HepG2 (cell line): ENCODE measurements around the gene TTLL4. TPM values are rescaled to one million over a fixed set of nuclear protein-coding genes. Genes with fewer than 3 reads are reported as not detected.

Experiments used
- ATAC-seq: fragments of 200-7000 bp; cut with Tn5 transposase; 3 replicates; pipeline ENCODE4 v1.9.1; 2020; ENCODE audit warnings: mild to moderate bottlenecking, moderate library complexity
- BruUV-seq: library from RNA; stranded (reverse); fragments of 400-500 nt; replicated peaks from 2 replicates; lab custom pipeline; 2021; lab: Mats Ljungman, UMichigan
- CTCF ChIA-PET: fragments of 300-600 bp; formaldehyde crosslinking; extraction: SDS; loops from one replicate; lab custom pipeline; 2021; ENCODE audit warnings: low total read pairs, inconsistent platforms, low intra/inter-chr PET ratio; lab: Yijun Ruan, JAX
- POLR2A ChIA-PET: fragments of 350-600 bp; sonication (Branson Sonifier 250); formaldehyde crosslinking; loops from one replicate; lab custom pipeline; 2020; ENCODE audit warnings: antibody characterized with exemption, inconsistent platforms; lab: Yijun Ruan, JAX
- DNase-seq: peaks from one replicate; pipeline ENCODE4 v3.0.0-alpha.2; 2015; ENCODE audit warnings: low spot score
- FAIRE-seq: peaks from 3 replicates; lab custom pipeline; 2011; peaks lifted over from hg19 to GRCh38; lab: Jason Lieb, UNC
- H2AFZ ChIP-seq: one replicate; pipeline ENCODE4 v1.6.1; 2011; ENCODE audit warnings: low read length, inconsistent platforms
- H3K27ac ChIP-seq: fragments of 300-600 bp; 3 replicates; pipeline ENCODE4 v1.8.0; 2011; ENCODE audit warnings: mixed run types, mild to moderate bottlenecking, mixed read lengths, low read length, inconsistent platforms; ENCODE audit not compliant: insufficient read depth; ENCODE audit errors: extremely low read length
- H3K27me3 ChIP-seq, 2 experiments: fragments of 200-600 bp in 1 of 2; 2 replicates in 1 of 2; 3 replicates in 1 of 2; pipeline versions ENCODE4 v1.6.0 to v1.8.0; 2011; ENCODE audit warnings: low read length in 2 of 2, mild to moderate bottlenecking in 2 of 2, moderate library complexity in 2 of 2, inconsistent platforms in 1 of 2; ENCODE audit not compliant: insufficient read depth in 2 of 2, control insufficient read depth in 1 of 2
- H3K36me3 ChIP-seq, 2 experiments: fragments of 200-600 bp in 1 of 2; replicated peaks in 1 of 2; 2 replicates in 1 of 2; 3 replicates in 1 of 2; pipeline versions ENCODE4 v1.5.1 to v1.8.0; 2011; ENCODE audit warnings: low read length in 2 of 2, inconsistent platforms in 1 of 2; ENCODE audit not compliant: insufficient read depth in 2 of 2, control insufficient read depth in 1 of 2
- H3K4me1 ChIP-seq: 2 replicates; pipeline ENCODE4 v1.5.1; 2012; ENCODE audit warnings: low read length, inconsistent platforms; ENCODE audit not compliant: insufficient read depth
- H3K4me2 ChIP-seq: 2 replicates; pipeline ENCODE4 v1.6.0; 2011; ENCODE audit warnings: low read depth, low read length, inconsistent platforms
- H3K4me3 ChIP-seq, 3 experiments: fragments of 200-600 bp in 1 of 3; sonication (generic), shearing (Covaris generic) in 1 of 3; replicated peaks in 1 of 3; 2 replicates each; pipeline ENCODE4 v1.5.1; 2011 to 2016; ENCODE audit warnings: low read length in 3 of 3, inconsistent platforms in 2 of 3, low read depth in 2 of 3, mild to moderate bottlenecking in 2 of 3, control low read depth in 1 of 3, mixed read lengths in 1 of 3; ENCODE audit not compliant: insufficient read depth in 1 of 3
- H3K79me2 ChIP-seq: one replicate; pipeline ENCODE4 v1.6.1; 2011; ENCODE audit warnings: low read length, inconsistent platforms; ENCODE audit not compliant: insufficient read depth
- H3K9ac ChIP-seq: 2 replicates; pipeline ENCODE4 v1.6.0; 2011; ENCODE audit warnings: mild to moderate bottlenecking, low read depth, low read length, inconsistent platforms; ENCODE audit not compliant: insufficient read depth
- H3K9me3 ChIP-seq: 2 replicates; pipeline ENCODE4 v1.5.1; 2012; ENCODE audit warnings: mild to moderate bottlenecking, low read length
- H4K20me1 ChIP-seq: 2 replicates; pipeline ENCODE4 v1.6.0; 2011; ENCODE audit warnings: inconsistent platforms, mild to moderate bottlenecking, low read length, moderate library complexity; ENCODE audit not compliant: insufficient read depth
- FOXP4 ChIP-seq: sonication (generic); formaldehyde crosslinking; IDR thresholded peaks from 2 replicates; pipeline ENCODE4 v1.4.0; 2020; ENCODE audit warnings: missing genetic modification reagents
- GTF2F1 ChIP-seq: fragments of 150-350 bp; IDR thresholded peaks from 2 replicates; pipeline ENCODE4 v1.6.1; 2014; ENCODE audit warnings: low read length
- RARG ChIP-seq: sonication (generic); formaldehyde crosslinking; IDR thresholded peaks from 2 replicates; pipeline ENCODE4 v1.4.0; 2020; ENCODE audit warnings: low read depth, mild to moderate bottlenecking, missing genetic modification reagents
- SPEN ChIP-seq: sonication (generic); formaldehyde crosslinking; IDR thresholded peaks from 2 replicates; pipeline ENCODE4 v1.5.1; 2020; ENCODE audit warnings: low read depth, mild to moderate bottlenecking, missing genetic modification reagents
- TFAP4 ChIP-seq: sonication (generic); IDR thresholded peaks from 2 replicates; pipeline ENCODE4 v1.6.1; 2016; ENCODE audit warnings: low read depth, borderline replicate concordance
- ZNF747 ChIP-seq: sonication (generic); formaldehyde crosslinking; IDR thresholded peaks from 2 replicates; pipeline ENCODE4 v1.8.1; 2023; ENCODE audit warnings: missing genetic modification reagents, mild to moderate bottlenecking, borderline replicate concordance
- ZNF792 ChIP-seq: IDR thresholded peaks from 2 replicates; pipeline ENCODE4 v1.6.1; 2016
- WGBS: methylation state at CpG from one replicate; pipeline ENCODE4 v1.1.6; 2017; ENCODE audit warnings: low lambda C conversion rate; 5-methylcytosine and 5-hydroxymethylcytosine counted together
- in situ Hi-C: cut with HindIII; loops from 2 replicates; pipeline ENCODE4 v1.10.0; 2017; ENCODE audit warnings: low pct_unique_long_range_greater_than_20kb; ENCODE audit not compliant: extremely low pct_ligation_motif_present
- intact Hi-C: fragments of 100-400 bp; cut with micrococcal nuclease; formaldehyde crosslinking; loops from one replicate; pipeline ENCODE4 v1.10.0; 2022; ENCODE audit not compliant: unreplicated experiment
- polyA plus RNA-seq, 8 experiments: library from polyadenylated mRNA; depleted of rRNA in 3 of 8; stranded (reverse) in 7 of 8; unstranded in 1 of 8; fragments of >200 nt; fragmentation: Illumina TruSeq in 4 of 8; extraction: Trizol in 4 of 8; gene quantifications; 2 replicates each; pipeline versions ENCODE4 v1.2.1 to v1.2.3, GENCODE V29; 2011 to 2016; ENCODE audit warnings: low read depth in 4 of 8, missing spikeins in 1 of 8, mixed read lengths in 1 of 8; ENCODE audit not compliant: insufficient read depth in 1 of 8
- total RNA-seq, 5 experiments: library from RNA; depleted of rRNA; stranded (reverse); fragments of >200 nt; fragmentation: Illumina TruSeq; extraction: Trizol; gene quantifications; 2 replicates each; pipeline ENCODE4 v1.2.3, GENCODE V29; 2016; ENCODE audit warnings: low read depth in 1 of 5
- TF ChIP-seq, protein P1 (sequence below): sonication (generic); formaldehyde crosslinking; IDR thresholded peaks from 2 replicates; pipeline ENCODE4 v1.8.0; 2022; ENCODE audit warnings: missing genetic modification reagents, mild to moderate bottlenecking, borderline replicate concordance
- TF ChIP-seq, protein P2 (sequence below): sonication (generic); formaldehyde crosslinking; IDR thresholded peaks from 2 replicates; pipeline ENCODE4 v1.8.0; 2023; ENCODE audit warnings: mild to moderate bottlenecking, missing genetic modification reagents

TTLL4 gene
- total and polyA plus RNA-seq, 2 of the 13 experiments (the other 11 are each of a cell fraction or from before 2014, with no cell fraction given) = 77.5 to 84.6 TPM

- no peak for TF ChIP-seq FOXP4 (CRISPR knock-in tag)
These were observed 46.0 kb upstream of the TTLL4 start (continued) for GRCh38 chr2:218664653-218665052.

DNA sequence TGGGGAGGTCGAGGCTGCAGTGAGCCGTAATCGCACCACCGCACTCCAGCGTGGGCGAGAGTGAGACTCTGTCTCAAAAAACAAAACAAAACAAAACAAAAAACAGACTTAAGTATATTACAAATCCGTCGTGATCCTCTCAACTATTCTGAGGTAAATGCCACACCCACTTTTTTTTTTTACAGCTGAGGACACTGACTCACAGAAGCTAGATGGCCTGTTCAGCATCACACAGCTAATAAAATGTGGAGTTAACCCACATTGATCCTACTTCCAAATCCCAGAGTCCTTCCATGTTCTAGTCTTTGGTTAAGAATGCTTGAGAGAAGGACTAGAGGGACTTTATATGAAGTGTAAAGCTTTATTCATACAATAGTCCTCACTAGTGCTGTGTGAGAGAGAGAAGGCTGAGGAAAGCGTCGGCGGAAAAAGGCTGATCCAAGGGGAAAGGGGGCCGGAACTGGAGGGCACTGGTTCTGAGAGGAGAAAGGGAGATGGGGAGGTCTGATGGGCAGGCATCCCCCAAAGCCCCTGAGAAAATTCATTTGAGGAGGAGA is 39.5 kb upstream of the TTLL4 start:
- intact Hi-C loops (no loop called here), in situ Hi-C loops (no loop called here)
- Histone ChIP-seq H3K4me3 (peak overlapping the region; percentile 80 to 99 (median 98)), H3K36me3 (peaks cover 8 to 27% of the 10 kb centered on the region in 2 experiments), H3K27ac (peak overlapping the region; percentile 63), H3K4me1 (peaks cover 18% of the 10 kb centered on the region), H3K27me3 (no peaks in the 10 kb centered on the region; a peak in 1 of 5 replicates), H2AFZ (no peak overlapping the region), H3K9ac (peak overlapping the region; percentile 78), H3K9me3 (no peaks in the 10 kb centered on the region), H4K20me1 (no peaks in the 10 kb centered on the region), H3K4me2 (peak overlapping the region; percentile 92), H3K79me2 (peaks cover 15% of the 10 kb centered on the region)
- TF ChIP-seq, protein P1, sequence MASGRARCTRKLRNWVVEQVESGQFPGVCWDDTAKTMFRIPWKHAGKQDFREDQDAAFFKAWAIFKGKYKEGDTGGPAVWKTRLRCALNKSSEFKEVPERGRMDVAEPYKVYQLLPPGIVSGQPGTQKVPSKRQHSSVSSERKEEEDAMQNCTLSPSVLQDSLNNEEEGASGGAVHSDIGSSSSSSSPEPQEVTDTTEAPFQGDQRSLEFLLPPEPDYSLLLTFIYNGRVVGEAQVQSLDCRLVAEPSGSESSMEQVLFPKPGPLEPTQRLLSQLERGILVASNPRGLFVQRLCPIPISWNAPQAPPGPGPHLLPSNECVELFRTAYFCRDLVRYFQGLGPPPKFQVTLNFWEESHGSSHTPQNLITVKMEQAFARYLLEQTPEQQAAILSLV (CRISPR knock-in tag) = 0 out of 2 replicates have a peak, but pooled peaks have one; percentile 64
- TF ChIP-seq, protein P2, sequence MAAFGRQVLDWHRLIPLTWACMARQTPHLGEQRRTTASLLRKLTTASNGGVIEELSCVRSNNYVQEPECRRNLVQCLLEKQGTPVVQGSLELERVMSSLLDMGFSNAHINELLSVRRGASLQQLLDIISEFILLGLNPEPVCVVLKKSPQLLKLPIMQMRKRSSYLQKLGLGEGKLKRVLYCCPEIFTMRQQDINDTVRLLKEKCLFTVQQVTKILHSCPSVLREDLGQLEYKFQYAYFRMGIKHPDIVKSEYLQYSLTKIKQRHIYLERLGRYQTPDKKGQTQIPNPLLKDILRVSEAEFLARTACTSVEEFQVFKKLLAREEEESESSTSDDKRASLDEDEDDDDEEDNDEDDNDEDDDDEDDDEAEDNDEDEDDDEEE (CRISPR knock-in tag) = no peak
- TF ChIP-seq GTF2F1 (no peak), SPEN (CRISPR knock-in tag) (0 out of 2 replicates have a peak, but pooled peaks have one; percentile 17), TFAP4 (peak; percentile 24; the same call in 1 of the 2 replicates), ZNF792 (CRISPR knock-in tag) (no peak), ZNF747 (CRISPR knock-in tag) (0 out of 2 replicates have a peak, but pooled peaks have one; percentile 17), RARG (CRISPR knock-in tag) (0 out of 2 replicates have a peak, but pooled peaks have one; percentile 26)
- ChIA-PET POLR2A (interaction anchor here (0.6 to 7.3 kb wide), 10 partner anchors 8 to 111 kb away, joined by 3 to 130 read pairs (median 4); partner anchors contain the start of genes BCS1L, CYP27A1, TTLL4 and ZNF142), CTCF (no interaction called here)
- no TSS peak for BruUV-seq
- FAIRE-seq (no peak), ATAC-seq (peak; percentile 39), DNase-seq (no peak)
- WGBS = 28% methylated on average over 12 of the region's 12 CpGs
